Stimulated activated CD8-positive, alpha-beta memory T cell treated with anti-CD3 and anti-CD28 coated beads, Interleukin-15, amount 100 ng/mL, for 4 hours (primary cell): ENCODE measurements around the gene FCGR1A.
"Not testable (repeated sequence)": the region's sequence is repeated elsewhere in the genome, so short reads cannot be mapped to it uniquely, and the experiment has no call there.

Experiments used
- DNase-seq, 2 donors: peaks; one replicate each; pipeline ENCODE4 v3.0.0-alpha.2; 2020; ENCODE audit warnings: low read depth in 2 of 2

FCGR1A gene

DNA sequence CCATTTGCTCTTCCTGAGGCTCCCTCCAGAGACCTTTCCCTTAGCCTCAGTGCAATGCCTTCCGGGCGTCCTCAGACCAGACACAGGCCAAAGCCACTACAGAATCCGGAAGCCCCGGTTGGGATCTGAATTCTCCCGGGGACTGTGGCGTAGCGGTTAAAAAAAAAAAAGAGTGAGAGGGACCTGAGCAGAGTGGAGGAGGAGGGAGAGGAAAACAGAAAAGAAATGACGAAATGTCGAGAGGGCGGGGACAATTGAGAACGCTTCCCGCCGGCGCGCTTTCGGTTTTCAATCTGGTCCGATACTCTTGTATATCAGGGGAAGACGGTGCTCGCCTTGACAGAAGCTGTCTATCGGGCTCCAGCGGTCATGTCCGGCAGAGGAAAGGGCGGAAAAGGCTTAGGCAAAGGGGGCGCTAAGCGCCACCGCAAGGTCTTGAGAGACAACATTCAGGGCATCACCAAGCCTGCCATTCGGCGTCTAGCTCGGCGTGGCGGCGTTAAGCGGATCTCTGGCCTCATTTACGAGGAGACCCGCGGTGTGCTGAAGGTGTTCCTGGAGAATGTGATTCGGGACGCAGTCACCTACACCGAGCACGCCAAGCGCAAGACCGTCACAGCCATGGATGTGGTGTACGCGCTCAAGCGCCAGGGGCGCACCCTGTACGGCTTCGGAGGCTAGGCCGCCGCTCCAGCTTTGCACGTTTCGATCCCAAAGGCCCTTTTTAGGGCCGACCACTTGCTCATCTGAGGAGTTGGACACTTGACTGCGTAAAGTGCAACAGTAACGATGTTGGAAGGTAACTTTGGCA lies 50.0 kb downstream of the FCGR1A start:
- DNase-seq: not testable (repeated sequence)

DNA sequence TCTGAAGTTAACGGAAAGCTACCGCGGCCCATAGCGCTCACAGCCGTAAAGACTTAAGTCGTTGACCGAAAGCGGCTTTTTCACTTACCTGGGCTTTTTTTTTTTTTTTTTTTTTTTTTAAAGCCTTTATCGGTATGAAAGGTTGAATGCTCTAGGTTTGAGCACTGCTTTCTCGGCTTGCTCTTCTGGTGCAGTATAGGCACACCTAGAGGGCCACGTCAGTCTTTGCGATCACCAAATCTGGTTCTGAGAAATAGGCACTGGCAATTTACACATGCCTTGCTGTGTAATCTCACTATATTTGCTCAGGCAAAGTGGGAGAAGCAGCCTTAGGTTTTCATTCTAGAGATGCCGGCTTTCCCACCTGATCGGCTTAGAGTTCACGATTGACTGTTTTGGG lies 50.6 kb downstream of the FCGR1A start:
- DNase-seq: not testable (repeated sequence)

GRCh38 chr1:149841149-149841548 lies 58.7 kb downstream of the FCGR1A start:
- DNase-seq: not testable (repeated sequence)
